ENCODE results near the gene PRKG1.

The PRKG1 gene

DNA sequence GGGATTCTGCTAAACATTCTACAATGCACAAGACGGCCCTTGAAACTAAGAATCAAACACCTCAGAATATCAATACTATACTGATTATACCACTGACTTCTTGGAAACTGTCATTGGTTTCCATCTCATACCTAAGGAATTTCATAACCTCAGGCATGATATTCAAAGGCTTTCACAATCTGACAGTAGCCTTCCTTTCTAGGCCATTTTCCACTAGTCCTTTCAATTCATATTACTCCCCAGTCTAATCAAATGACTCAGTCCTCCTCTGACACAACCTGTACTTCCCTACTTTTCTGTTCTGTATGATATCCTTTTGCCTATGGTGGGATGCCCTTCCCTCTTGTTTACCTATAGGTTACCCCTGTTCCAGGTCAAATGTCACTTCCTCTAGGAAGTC is 576.8 kb downstream of the PRKG1 start:
- no peak overlapping the region for H4K5ac ChIP-seq (ENCODE audit: low read length)
- H3K4ac ChIP-seq (ENCODE audit: low read depth, low read length) = no peak overlapping the region
- no peak overlapping the region for H3K9ac ChIP-seq (ENCODE audit: low read length)
- H3K27ac ChIP-seq (ENCODE audit: low read depth, low read length) = no peak overlapping the region
- H3K4me1 ChIP-seq (ENCODE audit: control insufficient read depth, low read depth, low read length) = no peaks in the 10 kb centered on the region
- no peak overlapping the region for H3K23ac ChIP-seq (ENCODE audit: low read length)
- no peak overlapping the region for H2BK120ac ChIP-seq (ENCODE audit: low read depth, low read length)
- no peak overlapping the region for H2BK5ac ChIP-seq (ENCODE audit: low read length)
- no peak overlapping the region for H3K4me3 ChIP-seq (ENCODE audit: low read length)
- H3K27me3 ChIP-seq (ENCODE audit: insufficient read depth, low read length, poor library complexity) = no peaks in the 10 kb centered on the region
- no peak overlapping the region for H3K18ac ChIP-seq (ENCODE audit: low read length)
- WGBS (ENCODE audit: extremely low coverage, insufficient coverage, low lambda C conversion rate) = no CpG with 5 or more reads among the region's 1 CpG
- H3K36me3 ChIP-seq (ENCODE audit: control insufficient read depth, insufficient read depth, low read length) = no peaks in the 10 kb centered on the region
- no peak overlapping the region for H2BK15ac ChIP-seq (replicated peaks; ENCODE audit: low read depth)
- H3K4me2 ChIP-seq (ENCODE audit: low read length) = no peak overlapping the region
- H3K79me2 ChIP-seq (ENCODE audit: control insufficient read depth, insufficient read depth, low read length) = no peaks in the 10 kb centered on the region
- H2AK5ac ChIP-seq (ENCODE audit: low read length) = no peak overlapping the region
- no peak for DNase-seq
- H3K56ac ChIP-seq (ENCODE audit: low read length) = no peak overlapping the region
- no peak overlapping the region for H4K8ac ChIP-seq (ENCODE audit: low read depth, low read length)
- H3K79me1 ChIP-seq (ENCODE audit: low read length) = no peaks in the 10 kb centered on the region

DNA sequence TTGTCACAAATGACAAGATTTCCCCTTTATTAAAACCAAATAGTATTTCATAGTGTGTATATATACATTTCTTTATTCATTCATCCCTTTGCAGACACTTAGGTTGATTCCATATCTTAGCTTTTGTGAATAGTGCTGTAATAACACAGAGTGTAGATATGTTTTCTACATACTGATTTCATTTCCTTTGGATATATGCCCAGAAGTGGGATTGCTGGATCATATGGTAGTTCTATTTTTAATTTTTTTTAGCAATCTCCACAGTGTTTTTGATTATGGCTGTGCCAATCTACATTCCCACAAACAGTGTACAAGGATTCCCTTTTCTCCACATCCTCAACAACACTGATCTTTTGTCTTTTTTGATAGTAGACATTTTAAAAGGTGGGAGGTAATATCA is 578.7 kb downstream of the PRKG1 start:
- Histone ChIP-seq H4K8ac (ENCODE audit: low read depth, low read length) (no peak overlapping the region), H3K4ac (ENCODE audit: low read depth, low read length) (no peak overlapping the region), H3K4me3 (ENCODE audit: low read length) (no peak overlapping the region), H4K5ac (ENCODE audit: low read length) (no peak overlapping the region), H3K27ac (ENCODE audit: low read depth, low read length) (no peak overlapping the region), H3K79me1 (ENCODE audit: low read length) (no peaks in the 10 kb centered on the region), H2BK5ac (ENCODE audit: low read length) (no peak overlapping the region), H3K27me3 (ENCODE audit: insufficient read depth, low read length, poor library complexity) (no peaks in the 10 kb centered on the region), H3K4me1 (ENCODE audit: control insufficient read depth, low read depth, low read length) (no peaks in the 10 kb centered on the region), H3K9ac (ENCODE audit: low read length) (no peak overlapping the region), H3K18ac (ENCODE audit: low read length) (no peak overlapping the region), H3K79me2 (ENCODE audit: control insufficient read depth, insufficient read depth, low read length) (no peaks in the 10 kb centered on the region), H2AK5ac (ENCODE audit: low read length) (no peak overlapping the region), H2BK15ac (replicated peaks; ENCODE audit: low read depth) (no peak overlapping the region), H3K36me3 (ENCODE audit: control insufficient read depth, insufficient read depth, low read length) (no peaks in the 10 kb centered on the region), H2BK120ac (ENCODE audit: low read depth, low read length) (no peak overlapping the region), H3K56ac (ENCODE audit: low read length) (no peak overlapping the region), H3K23ac (ENCODE audit: low read length) (no peak overlapping the region), H3K4me2 (ENCODE audit: low read length) (no peak overlapping the region)
- DNase-seq = no peak

DNA sequence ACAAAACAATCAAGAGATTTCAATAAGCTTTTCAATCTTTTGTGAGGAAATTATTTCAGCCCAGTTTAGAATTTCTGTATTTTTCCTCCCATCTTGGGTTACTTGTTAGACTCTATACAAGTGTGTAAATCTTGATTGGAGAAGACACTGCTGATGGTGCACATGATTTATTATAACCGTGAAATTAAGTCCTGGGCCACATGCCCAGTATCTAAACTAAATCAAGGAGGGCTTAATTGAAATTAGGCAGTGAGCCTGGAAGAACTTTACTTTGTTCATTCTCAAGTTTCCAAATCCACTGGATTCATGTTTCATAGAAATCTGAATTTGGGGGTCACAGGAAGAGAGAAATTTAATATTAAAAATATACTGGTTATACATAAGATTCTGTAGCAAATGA is 580.6 kb downstream of the PRKG1 start:
- H2AK5ac ChIP-seq (ENCODE audit: low read length) = no peak overlapping the region
- H3K27me3 ChIP-seq (ENCODE audit: insufficient read depth, low read length, poor library complexity) = no peaks in the 10 kb centered on the region
- H3K4me2 ChIP-seq (ENCODE audit: low read length) = no peak overlapping the region
- no peak overlapping the region for H2BK15ac ChIP-seq (replicated peaks; ENCODE audit: low read depth)
- no peaks in the 10 kb centered on the region for H3K4me1 ChIP-seq (ENCODE audit: control insufficient read depth, low read depth, low read length)
- H3K9ac ChIP-seq (ENCODE audit: low read length) = no peak overlapping the region
- no peak overlapping the region for H2BK5ac ChIP-seq (ENCODE audit: low read length)
- no peak overlapping the region for H3K27ac ChIP-seq (ENCODE audit: low read depth, low read length)
- no peak overlapping the region for H3K56ac ChIP-seq (ENCODE audit: low read length)
- no peaks in the 10 kb centered on the region for H3K36me3 ChIP-seq (ENCODE audit: control insufficient read depth, insufficient read depth, low read length)
- H3K4me3 ChIP-seq (ENCODE audit: low read length) = no peak overlapping the region
- H3K79me1 ChIP-seq (ENCODE audit: low read length) = no peaks in the 10 kb centered on the region
- no peak overlapping the region for H3K18ac ChIP-seq (ENCODE audit: low read length)
- no peak overlapping the region for H2BK120ac ChIP-seq (ENCODE audit: low read depth, low read length)
- no peak overlapping the region for H3K4ac ChIP-seq (ENCODE audit: low read depth, low read length)
- H3K23ac ChIP-seq (ENCODE audit: low read length) = no peak overlapping the region
- WGBS (ENCODE audit: extremely low coverage, insufficient coverage, low lambda C conversion rate) = no CpG with 5 or more reads among the region's 1 CpG
- no peak for DNase-seq
- no peak overlapping the region for H4K5ac ChIP-seq (ENCODE audit: low read length)
- no peak overlapping the region for H4K8ac ChIP-seq (ENCODE audit: low read depth, low read length)
- no peaks in the 10 kb centered on the region for H3K79me2 ChIP-seq (ENCODE audit: control insufficient read depth, insufficient read depth, low read length)

DNA sequence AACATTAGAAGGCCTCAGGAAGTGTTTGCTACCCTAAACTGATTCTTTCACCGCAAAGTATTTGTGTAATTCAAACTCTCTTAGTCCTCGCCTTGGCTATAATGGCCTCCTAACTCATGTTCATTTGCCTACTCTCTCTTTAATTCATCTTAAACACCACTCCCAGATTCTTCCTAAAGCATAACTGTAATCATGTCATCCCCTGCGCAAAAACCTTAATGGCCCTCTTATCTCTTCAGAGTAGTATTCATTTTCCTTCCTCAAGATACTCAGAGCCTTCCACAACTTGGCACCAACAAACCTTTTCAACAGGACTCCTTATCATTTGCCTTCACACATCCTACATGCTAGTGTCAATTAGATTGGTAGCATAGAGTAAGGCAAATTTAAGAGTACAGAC is 582.2 kb downstream of the PRKG1 start:
- no peak overlapping the region for H4K5ac ChIP-seq (ENCODE audit: low read length)
- no peak overlapping the region for H3K4me3 ChIP-seq (ENCODE audit: low read length)
- H3K9ac ChIP-seq (ENCODE audit: low read length) = no peak overlapping the region
- H3K23ac ChIP-seq (ENCODE audit: low read length) = no peak overlapping the region
- no peaks in the 10 kb centered on the region for H3K4me1 ChIP-seq (ENCODE audit: control insufficient read depth, low read depth, low read length)
- no peak overlapping the region for H3K56ac ChIP-seq (ENCODE audit: low read length)
- H3K79me1 ChIP-seq (ENCODE audit: low read length) = no peaks in the 10 kb centered on the region
- H3K4ac ChIP-seq (ENCODE audit: low read depth, low read length) = no peak overlapping the region
- H3K27ac ChIP-seq (ENCODE audit: low read depth, low read length) = no peak overlapping the region
- no peak overlapping the region for H3K4me2 ChIP-seq (ENCODE audit: low read length)
- no CpG with 5 or more reads among the region's 3 CpGs for WGBS (ENCODE audit: extremely low coverage, insufficient coverage, low lambda C conversion rate)
- DNase-seq = no peak
- no peak overlapping the region for H4K8ac ChIP-seq (ENCODE audit: low read depth, low read length)
- H3K27me3 ChIP-seq (ENCODE audit: insufficient read depth, low read length, poor library complexity) = no peaks in the 10 kb centered on the region
- no peak overlapping the region for H2BK120ac ChIP-seq (ENCODE audit: low read depth, low read length)
- H2AK5ac ChIP-seq (ENCODE audit: low read length) = no peak overlapping the region
- H2BK5ac ChIP-seq (ENCODE audit: low read length) = no peak overlapping the region
- no peak overlapping the region for H3K18ac ChIP-seq (ENCODE audit: low read length)
- no peak overlapping the region for H2BK15ac ChIP-seq (replicated peaks; ENCODE audit: low read depth)
- H3K79me2 ChIP-seq (ENCODE audit: control insufficient read depth, insufficient read depth, low read length) = no peaks in the 10 kb centered on the region
- H3K36me3 ChIP-seq (ENCODE audit: control insufficient read depth, insufficient read depth, low read length) = no peaks in the 10 kb centered on the region

DNA sequence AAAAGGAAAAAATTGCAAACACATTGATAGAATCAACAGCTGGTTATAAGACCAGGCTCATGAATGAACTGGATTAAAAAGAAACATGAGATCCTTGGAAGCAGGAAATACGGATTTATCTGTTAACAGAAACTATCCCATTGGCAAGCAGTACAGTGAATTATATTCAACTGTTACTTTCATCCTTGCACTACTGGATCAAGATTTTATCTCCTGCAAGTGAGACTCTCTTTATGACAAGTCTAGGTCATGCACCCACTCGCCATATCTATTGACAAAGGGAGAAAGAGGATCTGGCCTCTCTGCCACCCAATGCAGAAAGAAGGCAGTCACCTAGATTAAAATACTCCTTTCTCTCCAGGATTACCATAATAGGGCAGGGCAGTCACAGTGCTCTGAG is 583.7 kb downstream of the PRKG1 start:
- WGBS (ENCODE audit: extremely low coverage, insufficient coverage, low lambda C conversion rate) = no CpG with 5 or more reads among the region's 2 CpGs
- H3K4me3 ChIP-seq (ENCODE audit: low read length) = no peak overlapping the region
- no peak overlapping the region for H3K9ac ChIP-seq (ENCODE audit: low read length)
- H3K79me2 ChIP-seq (ENCODE audit: control insufficient read depth, insufficient read depth, low read length) = no peaks in the 10 kb centered on the region
- H3K4me2 ChIP-seq (ENCODE audit: low read length) = no peak overlapping the region
- no peaks in the 10 kb centered on the region for H3K4me1 ChIP-seq (ENCODE audit: control insufficient read depth, low read depth, low read length)
- no peak overlapping the region for H3K4ac ChIP-seq (ENCODE audit: low read depth, low read length)
- H2BK120ac ChIP-seq (ENCODE audit: low read depth, low read length) = no peak overlapping the region
- DNase-seq = no peak
- H2BK15ac ChIP-seq (replicated peaks; ENCODE audit: low read depth) = no peak overlapping the region
- H3K36me3 ChIP-seq (ENCODE audit: control insufficient read depth, insufficient read depth, low read length) = no peaks in the 10 kb centered on the region
- no peak overlapping the region for H4K5ac ChIP-seq (ENCODE audit: low read length)
- H3K27ac ChIP-seq (ENCODE audit: low read depth, low read length) = no peak overlapping the region
- no peaks in the 10 kb centered on the region for H3K79me1 ChIP-seq (ENCODE audit: low read length)
- no peaks in the 10 kb centered on the region for H3K27me3 ChIP-seq (ENCODE audit: insufficient read depth, low read length, poor library complexity)
- H2AK5ac ChIP-seq (ENCODE audit: low read length) = no peak overlapping the region
- no peak overlapping the region for H3K23ac ChIP-seq (ENCODE audit: low read length)
- no peak overlapping the region for H4K8ac ChIP-seq (ENCODE audit: low read depth, low read length)
- H3K56ac ChIP-seq (ENCODE audit: low read length) = no peak overlapping the region
- no peak overlapping the region for H2BK5ac ChIP-seq (ENCODE audit: low read length)
- H3K18ac ChIP-seq (ENCODE audit: low read length) = no peak overlapping the region

DNA sequence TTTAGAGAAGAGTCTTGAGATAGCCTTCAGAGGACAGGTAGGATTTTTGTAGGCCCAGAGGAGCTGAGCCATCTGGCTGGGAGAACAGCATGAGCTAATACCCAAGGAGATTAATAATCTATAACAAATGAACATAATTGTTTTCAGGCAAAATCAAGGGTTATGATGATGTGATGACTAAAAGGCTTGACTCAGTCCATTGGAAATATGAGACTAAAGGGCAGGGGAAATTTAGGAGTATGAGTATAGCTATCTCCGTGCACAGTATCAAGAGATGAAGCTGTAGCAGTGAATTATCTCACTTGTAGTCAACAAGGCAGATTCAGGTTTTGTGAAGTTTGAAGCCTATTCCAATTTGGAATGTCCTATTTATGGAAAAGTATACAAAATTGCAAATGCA is 585.1 kb downstream of the PRKG1 start:
- Histone ChIP-seq H3K9ac (ENCODE audit: low read length) (no peak overlapping the region), H3K18ac (ENCODE audit: low read length) (no peak overlapping the region), H4K5ac (ENCODE audit: low read length) (no peak overlapping the region), H3K27ac (ENCODE audit: low read depth, low read length) (no peak overlapping the region), H3K23ac (ENCODE audit: low read length) (no peak overlapping the region), H3K36me3 (ENCODE audit: control insufficient read depth, insufficient read depth, low read length) (no peaks in the 10 kb centered on the region), H3K27me3 (ENCODE audit: insufficient read depth, low read length, poor library complexity) (no peaks in the 10 kb centered on the region), H3K79me1 (ENCODE audit: low read length) (no peaks in the 10 kb centered on the region), H3K4me3 (ENCODE audit: low read length) (no peak overlapping the region), H4K8ac (ENCODE audit: low read depth, low read length) (no peak overlapping the region), H2AK5ac (ENCODE audit: low read length) (no peak overlapping the region), H2BK15ac (replicated peaks; ENCODE audit: low read depth) (no peak overlapping the region), H3K56ac (ENCODE audit: low read length) (no peak overlapping the region), H2BK120ac (ENCODE audit: low read depth, low read length) (no peak overlapping the region), H2BK5ac (ENCODE audit: low read length) (no peak overlapping the region), H3K4me2 (ENCODE audit: low read length) (no peak overlapping the region), H3K79me2 (ENCODE audit: control insufficient read depth, insufficient read depth, low read length) (no peaks in the 10 kb centered on the region), H3K4ac (ENCODE audit: low read depth, low read length) (no peak overlapping the region), H3K4me1 (ENCODE audit: control insufficient read depth, low read depth, low read length) (no peaks in the 10 kb centered on the region)
- WGBS (ENCODE audit: extremely low coverage, insufficient coverage, low lambda C conversion rate) = no CpG with 5 or more reads among the region's 1 CpG
- DNase-seq = no peak
